Omental fat pad (tissue), 4 donors: ENCODE measurements around the gene CALD1. TPM values are rescaled to one million over a fixed set of nuclear protein-coding genes. Genes with fewer than 3 reads are reported as not detected.
A peak's percentile ranks its signal among the peaks of the same experiment; 100 is the strongest.

ENCODE experiments used
- ATAC-seq: fragments of 150-250 bp; one replicate; pipeline ENCODE4 v1.9.1; 2016; ENCODE audit warnings: mild to moderate bottlenecking, moderate library complexity; ENCODE audit not compliant: low FRiP score
- DNase-seq: peaks from one replicate; pipeline ENCODE4 v3.0.0-alpha.2; 2019; ENCODE audit warnings: low spot score
- CTCF ChIP-seq, 3 donors: fragments of 450-650 bp; IDR thresholded peaks; one replicate each; pipeline ENCODE4 v1.5.1; 2016 to 2017; ENCODE audit warnings: antibody characterized with exemption in 3 of 3, mild to moderate bottlenecking in 3 of 3, moderate library complexity in 2 of 3
- total RNA-seq, 4 donors: library from RNA; depleted of rRNA; stranded (reverse); fragments of >200 nt; gene quantifications; one replicate each; pipeline ENCODE4 v1.1.0, GENCODE V29; 2016

CALD1 gene
- total RNA-seq, 4 donors from 2014 or later = 195 to 347 (median 250) TPM

GRCh38 chr7:134935701-134936100, 156.3 kb downstream of the CALD1 start:
- DNase-seq (no peak), ATAC-seq (peak; percentile 79)
- TF ChIP-seq CTCF (IDR thresholded peaks at IDR 0.05) = no peak

DNA sequence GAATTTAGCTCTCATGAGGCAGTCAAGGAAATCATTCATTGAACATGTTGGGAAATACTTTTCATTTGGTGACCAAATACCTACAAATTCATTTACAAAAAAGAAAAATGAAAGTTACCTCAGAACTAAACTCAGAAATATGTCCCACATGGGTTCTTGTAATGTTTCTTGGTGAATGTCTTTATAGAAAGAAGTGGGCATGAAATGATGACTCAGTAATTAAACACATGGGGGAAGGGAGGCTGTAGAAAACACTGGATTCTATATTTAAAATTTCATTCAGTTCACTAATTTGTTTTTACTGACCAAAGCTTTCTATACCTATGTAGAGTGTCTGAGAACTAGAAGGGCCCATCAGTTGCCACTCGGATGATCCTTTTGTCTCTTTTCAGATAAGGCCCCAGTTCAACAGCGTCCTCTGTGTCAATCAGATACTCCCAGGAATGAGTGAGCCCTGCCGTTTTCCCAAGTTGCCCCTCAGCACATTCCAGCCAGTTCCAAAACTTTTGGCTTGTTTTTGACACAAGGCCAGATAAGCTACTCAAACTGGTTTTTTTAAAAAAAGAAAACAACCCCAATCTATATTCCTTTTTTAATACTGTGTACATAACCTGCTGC, 157.6 kb downstream of the CALD1 start:
- no peak for TF ChIP-seq CTCF (IDR thresholded peaks at IDR 0.05)
- ATAC-seq (no peak), DNase-seq (no peak)

GRCh38 chr7:134938141-134938540, 158.7 kb downstream of the CALD1 start:
- ATAC-seq = no peak
- no peak for DNase-seq
- TF ChIP-seq CTCF (IDR thresholded peaks at IDR 0.05) = no peak

DNA sequence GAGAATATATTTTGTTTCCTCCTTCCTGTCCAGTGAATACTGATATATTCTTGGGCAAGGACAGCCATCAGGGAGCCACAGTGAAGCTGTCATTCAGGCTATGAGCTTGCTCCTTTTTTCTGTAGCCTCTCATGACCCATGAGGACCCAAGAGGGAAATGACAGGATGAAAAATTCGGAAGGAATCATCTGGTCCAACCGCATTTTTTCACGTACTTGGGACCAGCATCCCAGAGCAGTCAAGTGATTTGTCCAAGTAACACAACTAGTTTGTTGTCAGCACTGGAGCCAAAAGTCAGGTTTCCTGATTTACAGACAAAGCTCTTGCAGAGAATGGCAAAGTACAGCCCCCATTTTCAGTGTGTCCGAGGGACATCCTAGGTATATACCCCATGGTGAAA, 159.7 kb downstream of the CALD1 start:
- no peak for TF ChIP-seq CTCF (IDR thresholded peaks at IDR 0.05)
- DNase-seq = no peak
- ATAC-seq = no peak

DNA sequence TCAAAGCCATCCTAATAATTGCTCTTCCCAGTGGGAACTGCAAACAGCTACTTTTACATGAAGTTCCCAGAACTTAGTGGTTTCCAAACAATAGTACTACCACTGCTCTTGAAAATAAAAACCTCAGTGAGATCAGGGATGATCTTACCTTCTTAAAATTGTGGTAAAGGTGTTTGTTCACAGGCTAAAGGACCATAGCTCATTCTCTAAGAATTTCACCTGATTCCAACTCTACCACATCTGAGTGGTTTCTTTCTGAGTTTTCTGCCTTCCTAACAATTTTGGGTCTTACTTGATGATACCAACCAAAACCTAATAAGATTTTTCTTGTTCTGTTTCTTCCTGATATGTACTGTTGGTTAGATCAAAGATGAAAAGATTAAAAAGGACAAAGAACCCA, 161.3 kb downstream of the CALD1 start:
- no peak for ATAC-seq
- TF ChIP-seq CTCF (IDR thresholded peaks at IDR 0.05) = no peak
- no peak for DNase-seq

DNA sequence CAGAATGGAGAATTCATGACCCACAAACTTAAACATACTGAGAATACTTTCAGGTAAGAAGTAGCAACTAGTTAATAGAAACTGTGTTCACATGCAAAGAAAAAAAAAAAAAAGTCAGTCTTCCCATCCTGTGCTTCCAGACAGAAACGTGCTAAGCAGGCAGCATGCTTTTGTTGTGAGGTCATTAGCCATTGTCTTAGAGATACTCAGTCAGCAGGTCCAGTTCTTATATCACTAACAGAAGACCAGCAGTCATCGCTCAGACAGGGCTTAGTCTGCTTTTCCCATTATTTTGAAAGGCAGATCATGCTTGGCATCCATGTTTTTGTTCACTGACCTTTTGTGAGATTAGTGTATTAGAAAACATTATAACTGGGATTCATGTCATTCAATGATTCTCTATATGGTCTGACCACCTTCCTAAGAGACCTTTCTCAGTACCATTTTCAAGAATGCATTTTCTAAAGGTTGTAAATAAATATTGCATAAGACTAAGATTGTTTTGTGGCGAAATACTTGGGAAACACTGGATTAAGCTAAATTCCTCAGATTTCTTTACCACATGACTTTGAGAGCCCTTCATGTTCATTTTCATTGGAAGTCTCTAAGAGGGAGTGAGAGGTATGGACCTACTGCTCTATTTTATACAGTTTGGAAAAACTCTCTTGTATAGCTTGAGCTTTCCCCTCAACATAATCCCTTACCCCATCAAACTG, 161.9 kb downstream of the CALD1 start:
- DNase-seq (no peak), ATAC-seq (no peak)
- no peak for TF ChIP-seq CTCF (IDR thresholded peaks at IDR 0.05)

DNA sequence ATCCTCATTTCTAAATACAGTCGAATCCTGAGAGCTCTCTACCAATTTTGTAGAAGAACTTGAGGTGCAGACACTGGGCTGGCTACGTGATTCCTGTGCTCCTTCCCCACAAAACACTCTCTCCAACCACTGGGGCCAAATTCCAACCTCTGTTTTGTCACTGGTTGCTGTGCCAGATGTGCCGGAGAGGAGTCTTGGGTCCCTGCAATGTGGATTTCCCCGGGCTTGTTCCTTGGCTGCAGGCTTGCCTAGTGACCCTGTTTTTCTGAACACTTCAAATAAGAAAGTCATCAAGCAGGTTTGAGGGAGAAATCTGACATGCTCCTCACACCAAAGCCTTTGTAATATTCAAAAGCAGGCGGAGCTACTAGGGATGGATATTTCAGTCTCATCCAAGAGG, 162.5 kb downstream of the CALD1 start:
- no peak for DNase-seq
- no peak for ATAC-seq
- TF ChIP-seq CTCF (IDR thresholded peaks at IDR 0.05) = no peak
